Activated CD4-positive, alpha-beta memory T cell treated with anti-CD3 and anti-CD28 coated beads, Interleukin-2, amount 10 ng/mL, durations not matched to agents 7 days and 5 days (primary cell): ENCODE data around the gene FCHO1. TPM values are rescaled to one million over a fixed set of nuclear protein-coding genes. Genes with fewer than 3 reads are reported as not detected.

ENCODE experiments used
- CTCF ChIA-PET: fragments of 350-600 bp; sonication (Branson Sonifier 250); formaldehyde crosslinking; loops from one replicate; lab custom pipeline; 2021; ENCODE audit warnings: antibody characterized with exemption, inconsistent platforms; lab: Charles Lee
- POLR2A ChIA-PET: fragments of 350-600 bp; sonication (Branson Sonifier 250); formaldehyde crosslinking; loops from one replicate; lab custom pipeline; 2021; ENCODE audit warnings: antibody characterized with exemption; lab: Charles Lee
- DNase-seq: peaks from one replicate; pipeline ENCODE4 v3.0.0-alpha.2; 2020
- H3K27ac Mint-ChIP-seq: one replicate; pipeline ENCODE4 v1.8.0; 2021; ENCODE audit warnings: mild to moderate bottlenecking, mixed read lengths
- H3K27me3 Mint-ChIP-seq: one replicate; pipeline ENCODE4 v1.8.0; 2021; ENCODE audit warnings: mixed read lengths
- H3K36me3 Mint-ChIP-seq: one replicate; pipeline ENCODE4 v1.8.0; 2021; ENCODE audit warnings: low read depth, mixed read lengths
- H3K4me1 Mint-ChIP-seq: one replicate; pipeline ENCODE4 v1.8.0; 2021; ENCODE audit warnings: mixed read lengths
- H3K4me3 Mint-ChIP-seq: one replicate; pipeline ENCODE4 v1.8.0; 2021; ENCODE audit warnings: mild to moderate bottlenecking, mixed read lengths
- H3K9me3 Mint-ChIP-seq: one replicate; pipeline ENCODE4 v1.8.0; 2021; ENCODE audit warnings: mixed read lengths
- total RNA-seq, 2 experiments: library from RNA; stranded (reverse); gene quantifications; one replicate each; pipeline ENCODE4 v1.2.3, GENCODE V29; 2021

The FCHO1 gene
- 10 to 100 TPM; 64.8 to 76.7 TPM for total RNA-seq

- Mint-ChIP-seq H3K4me1 (peaks cover 65% of the 10 kb centered on the region), H3K4me3 (peak within 1 kb of the TSS; percentile 86), H3K27ac (peak within 1 kb of the TSS; percentile 83), H3K9me3 (no peaks in the 10 kb centered on the region), H3K36me3 (peaks cover 37% of the 10 kb centered on the region), H3K27me3 (no peaks in the 10 kb centered on the region)
- CTCF ChIA-PET: interaction anchor here (0.5 to 2.3 kb wide), 7 partner anchors 9 to 332 kb away, joined by 3 to 12 read pairs (median 3); partner anchors contain the start of genes MVB12A and RPL18A
- POLR2A ChIA-PET: interaction anchor here (0.6 to 3.5 kb wide), 18 partner anchors 9 to 838 kb away, joined by 3 to 25 read pairs (median 4); partner anchors contain the start of genes CCDC124, JAK3, JUND and MAP1S
- peak; percentile 93 for DNase-seq
These were observed at the start of gene FCHO1 for GRCh38 chr19:17751103-17751911. FCHO1 (plus strand) TSS chr19:17751477; CDS start chr19:17755165, 3,688 bp downstream.

GRCh38 chr19:17703824-17704463 is 47.3 kb upstream of the FCHO1 start:
- H3K9me3 Mint-ChIP-seq: no peaks in the 10 kb centered on the region
- no peaks in the 10 kb centered on the region for H3K4me1 Mint-ChIP-seq
- no peak overlapping the region for H3K27ac Mint-ChIP-seq
- H3K36me3 Mint-ChIP-seq: no peaks in the 10 kb centered on the region
- peaks cover 7% of the 10 kb centered on the region for H3K27me3 Mint-ChIP-seq
- POLR2A ChIA-PET: no interaction called here
- CTCF ChIA-PET: interaction anchor here (0.7 to 5.6 kb wide), 12 partner anchors 13 to 229 kb away, joined by 3 to 41 read pairs (median 4); partner anchors contain the start of genes CCDC124, INSL3 and RPL18A
- no peak overlapping the region for H3K4me3 Mint-ChIP-seq
- DNase-seq: peak; percentile 74

- no peaks in the 10 kb centered on the region for H3K36me3 Mint-ChIP-seq
- no peak overlapping the region for H3K4me3 Mint-ChIP-seq
- ChIA-PET CTCF (interaction anchor here (0.5 to 5.6 kb wide), 4 partner anchors 60 to 148 kb away, joined by 3 to 41 read pairs (median 6); no protein-coding TSS in a partner anchor), POLR2A (no interaction called here)
- no peak overlapping the region for H3K27ac Mint-ChIP-seq
- no peaks in the 10 kb centered on the region for H3K9me3 Mint-ChIP-seq
- no peak for DNase-seq
- H3K27me3 Mint-ChIP-seq: no peaks in the 10 kb centered on the region
- no peaks in the 10 kb centered on the region for H3K4me1 Mint-ChIP-seq
These were observed 44.5 kb upstream of the FCHO1 start for GRCh38 chr19:17706750-17707181.

GRCh38 chr19:17711851-17712250 is 39.4 kb upstream of the FCHO1 start:
- Mint-ChIP-seq H3K27ac (no peak overlapping the region), H3K4me3 (no peak overlapping the region), H3K4me1 (no peaks in the 10 kb centered on the region), H3K9me3 (no peaks in the 10 kb centered on the region), H3K36me3 (no peaks in the 10 kb centered on the region), H3K27me3 (no peaks in the 10 kb centered on the region)
- ChIA-PET CTCF (interaction anchor here (1.5 kb wide), 1 partner anchor 148 kb away, joined by 5 read pairs; the partner anchor contains the start of gene RPL18A), POLR2A (no interaction called here)
- no peak for DNase-seq

GRCh38 chr19:17716309-17716929 is 34.9 kb upstream of the FCHO1 start:
- ChIA-PET CTCF (interaction anchor here (0.8 to 1.6 kb wide), 2 partner anchors 14 to 58 kb away, joined by 3 to 4 read pairs; no protein-coding TSS in a partner anchor), POLR2A (no interaction called here)
- Mint-ChIP-seq H3K27me3 (no peaks in the 10 kb centered on the region), H3K9me3 (no peaks in the 10 kb centered on the region), H3K27ac (no peak overlapping the region), H3K4me3 (no peak overlapping the region), H3K36me3 (peaks cover 4% of the 10 kb centered on the region), H3K4me1 (peaks cover 30% of the 10 kb centered on the region)
- DNase-seq: no peak

GRCh38 chr19:17718550-17718946 is 32.7 kb upstream of the FCHO1 start:
- CTCF ChIA-PET: interaction anchor here (1.1 to 2.2 kb wide), 4 partner anchors 13 to 141 kb away, joined by 3 to 11 read pairs (median 4); partner anchors contain the start of gene RPL18A
- Mint-ChIP-seq H3K4me1 (peaks cover 38% of the 10 kb centered on the region), H3K4me3 (peak overlapping the region; percentile 81), H3K27ac (peak overlapping the region; percentile 75), H3K36me3 (peaks cover 8% of the 10 kb centered on the region), H3K9me3 (no peaks in the 10 kb centered on the region), H3K27me3 (no peaks in the 10 kb centered on the region)
- POLR2A ChIA-PET: interaction anchor here (1.4 to 3.1 kb wide), 6 partner anchors 22 to 1201 kb away, joined by 3 to 23 read pairs (median 8); partner anchors contain the start of genes COPE, DDX49, FCHO1 and JAK3
- DNase-seq: no peak

GRCh38 chr19:17718947-17719711 is 32.1 kb upstream of the FCHO1 start, which contains the start of gene MAP1S:
MAP1S (plus strand) TSS chr19:17719480; CDS start chr19:17719503, 23 bp downstream.
- H3K4me1 Mint-ChIP-seq: peaks cover 38% of the 10 kb centered on the region
- DNase-seq: peak; percentile 73
- H3K27ac Mint-ChIP-seq: peak within 1 kb of the TSS; percentile 75
- no peaks in the 10 kb centered on the region for H3K27me3 Mint-ChIP-seq
- peaks cover 11% of the 10 kb centered on the region for H3K36me3 Mint-ChIP-seq
- peak within 1 kb of the TSS; percentile 84 for H3K4me3 Mint-ChIP-seq
- ChIA-PET POLR2A (interaction anchor here (0.6 to 3.1 kb wide), 11 partner anchors 22 to 1334 kb away, joined by 3 to 23 read pairs (median 4); partner anchors contain the start of genes COPE, DDX49, FCHO1 and JAK3), CTCF (interaction anchor here (0.6 to 2.2 kb wide), 9 partner anchors 9 to 183 kb away, joined by 3 to 11 read pairs (median 3); partner anchors contain the start of gene RPL18A)
- H3K9me3 Mint-ChIP-seq: no peaks in the 10 kb centered on the region

GRCh38 chr19:17719730-17720400 is 31.4 kb upstream of the FCHO1 start:
- Mint-ChIP-seq H3K27me3 (no peaks in the 10 kb centered on the region), H3K27ac (peak overlapping the region; percentile 64), H3K4me1 (peaks cover 38% of the 10 kb centered on the region), H3K4me3 (peak overlapping the region; percentile 84), H3K36me3 (peaks cover 18% of the 10 kb centered on the region), H3K9me3 (no peaks in the 10 kb centered on the region)
- ChIA-PET POLR2A (interaction anchor here (0.7 to 3.1 kb wide), 12 partner anchors 21 to 1334 kb away, joined by 3 to 23 read pairs (median 4); partner anchors contain the start of genes COPE, DDX49, FCHO1 and JAK3), CTCF (interaction anchor here (0.6 to 2.2 kb wide), 9 partner anchors 8 to 184 kb away, joined by 3 to 11 read pairs (median 3); partner anchors contain the start of gene RPL18A)
- DNase-seq: peak; percentile 39

GRCh38 chr19:17720440-17720839 is 30.8 kb upstream of the FCHO1 start:
- ChIA-PET POLR2A (interaction anchor here (0.9 to 3.1 kb wide), 5 partner anchors 21 to 130 kb away, joined by 3 to 23 read pairs (median 8); partner anchors contain the start of gene FCHO1), CTCF (interaction anchor here (1.0 to 2.2 kb wide), 5 partner anchors 8 to 139 kb away, joined by 3 to 11 read pairs (median 3); partner anchors contain the start of gene RPL18A)
- Mint-ChIP-seq H3K36me3 (peaks cover 23% of the 10 kb centered on the region), H3K4me1 (peaks cover 41% of the 10 kb centered on the region), H3K4me3 (peak overlapping the region; percentile 84), H3K9me3 (no peaks in the 10 kb centered on the region), H3K27ac (peak overlapping the region; percentile 64), H3K27me3 (no peaks in the 10 kb centered on the region)
- no peak for DNase-seq

GRCh38 chr19:17721111-17721628 is 30.1 kb upstream of the FCHO1 start:
- Mint-ChIP-seq H3K4me1 (peaks cover 41% of the 10 kb centered on the region), H3K9me3 (no peaks in the 10 kb centered on the region), H3K36me3 (peaks cover 24% of the 10 kb centered on the region), H3K27me3 (no peaks in the 10 kb centered on the region), H3K4me3 (peak overlapping the region; percentile 84), H3K27ac (peak overlapping the region; percentile 57)
- CTCF ChIA-PET: no interaction called here
- no peak for DNase-seq
- POLR2A ChIA-PET: interaction anchor here (0.9 to 3.1 kb wide), 3 partner anchors 26 to 129 kb away, joined by 3 to 23 read pairs (median 4); partner anchors contain the start of gene FCHO1
